IMR-90 (cell line): Measurements from ENCODE around the gene PCMTD2. TPM values are rescaled to one million over a fixed set of nuclear protein-coding genes. Genes with fewer than 3 reads are reported as not detected.

Experiments used
- ATAC-seq: fragments of 200-7000 bp; cut with Tn5 transposase; 2 replicates; pipeline ENCODE4 v1.9.1; 2020; ENCODE audit warnings: low read depth, mild to moderate bottlenecking, moderate library complexity
- BruUV-seq: library from RNA; stranded (reverse); fragments of 400-500 nt; replicated peaks from 2 replicates; lab custom pipeline; 2021; lab: Mats Ljungman, UMichigan
- CTCF ChIA-PET: fragments of 300-600 bp; formaldehyde crosslinking; extraction: SDS; loops from one replicate; lab custom pipeline; 2021; ENCODE audit warnings: antibody characterized with exemption; lab: Yijun Ruan, JAX
- POLR2A ChIA-PET: fragments of 300-600 bp; sonication (Branson Sonifier 250); formaldehyde crosslinking; loops from one replicate; lab custom pipeline; 2022; ENCODE audit warnings: antibody characterized with exemption; ENCODE audit not compliant: unreplicated experiment; lab: Charles Lee
- DNase-seq: peaks from one replicate; pipeline ENCODE4 v3.0.0; 2013
- H2AFZ ChIP-seq: replicated peaks from 2 replicates; pipeline ENCODE3; 2013; ENCODE audit warnings: low read length, mild to moderate bottlenecking; ENCODE audit not compliant: poor library complexity
- H2AK5ac ChIP-seq: 2 replicates; pipeline ENCODE4 v1.6.1; 2013; ENCODE audit warnings: low read depth, low read length, inconsistent platforms
- H2AK9ac ChIP-seq: replicated peaks from 2 replicates; pipeline ENCODE3; 2013; ENCODE audit warnings: mild to moderate bottlenecking, low read depth, low read length, moderate library complexity; ENCODE audit not compliant: poor library complexity
- H2BK120ac ChIP-seq: 2 replicates; pipeline ENCODE4 v1.6.1; 2013; ENCODE audit warnings: low read depth, low read length, inconsistent platforms
- H2BK15ac ChIP-seq: 3 replicates; pipeline ENCODE4 v1.6.1; 2013; ENCODE audit warnings: low read depth, low read length, inconsistent platforms
- H2BK20ac ChIP-seq: 2 replicates; pipeline ENCODE4 v1.6.1; 2013; ENCODE audit warnings: low read depth, mild to moderate bottlenecking, inconsistent platforms, low read length, moderate library complexity
- H2BK5ac ChIP-seq: 2 replicates; pipeline ENCODE4 v1.6.1; 2013; ENCODE audit warnings: mild to moderate bottlenecking, low read depth, low read length, inconsistent platforms; ENCODE audit not compliant: poor library complexity, severe bottlenecking
- H3K14ac ChIP-seq: replicated peaks from 2 replicates; pipeline ENCODE4 v1.6.1; 2013; ENCODE audit warnings: low read depth, low read length, inconsistent platforms
- H3K18ac ChIP-seq: 2 replicates; pipeline ENCODE4 v1.6.1; 2013; ENCODE audit warnings: low read depth, low read length, control low read depth
- H3K23ac ChIP-seq: 2 replicates; pipeline ENCODE4 v1.6.1; 2013; ENCODE audit warnings: low read depth, low read length, inconsistent platforms
- H3K27ac ChIP-seq: 2 replicates; pipeline ENCODE4 v1.5.1; 2013; ENCODE audit warnings: mild to moderate bottlenecking, control low read depth, low read length; ENCODE audit not compliant: insufficient read depth
- H3K27me3 ChIP-seq: 2 replicates; pipeline ENCODE4 v1.6.1; 2013; ENCODE audit warnings: low read length; ENCODE audit not compliant: control insufficient read depth, insufficient read depth
- H3K36me3 ChIP-seq: 2 replicates; pipeline ENCODE4 v1.6.1; 2013; ENCODE audit warnings: low read length, mixed read lengths; ENCODE audit not compliant: control insufficient read depth, insufficient read depth
- H3K4ac ChIP-seq: 2 replicates; pipeline ENCODE4 v1.6.1; 2013; ENCODE audit warnings: low read depth, low read length, inconsistent platforms
- H3K4me1 ChIP-seq: 2 replicates; pipeline ENCODE4 v1.6.1; 2013; ENCODE audit warnings: low read length, mixed read lengths; ENCODE audit not compliant: control insufficient read depth, insufficient read depth
- H3K4me2 ChIP-seq: 2 replicates; pipeline ENCODE4 v1.6.1; 2013; ENCODE audit warnings: low read depth, mild to moderate bottlenecking, control low read depth, low read length, moderate library complexity
- H3K4me3 ChIP-seq: 2 replicates; pipeline ENCODE4 v1.5.1; 2013; ENCODE audit warnings: low read depth, mild to moderate bottlenecking, control low read depth, low read length, moderate library complexity; ENCODE audit not compliant: insufficient read depth
- H3K56ac ChIP-seq: 2 replicates; pipeline ENCODE4 v1.6.1; 2013; ENCODE audit warnings: low read length, inconsistent platforms; ENCODE audit not compliant: insufficient read depth; ENCODE audit errors: extremely low read depth
- H3K79me1 ChIP-seq, 2 experiments: 2 replicates each; pipeline ENCODE4 v1.6.1; 2013; ENCODE audit warnings: low read length in 2 of 2, inconsistent platforms in 1 of 2, low read depth in 1 of 2
- H3K9ac ChIP-seq: 2 replicates; pipeline ENCODE4 v1.6.1; 2013; ENCODE audit warnings: low read depth, low read length, control low read depth
- H3K9me1 ChIP-seq: 2 replicates; pipeline ENCODE4 v1.6.1; 2013; ENCODE audit warnings: low read length, inconsistent platforms; ENCODE audit not compliant: insufficient read depth
- H3K9me3 ChIP-seq: 2 replicates; pipeline ENCODE4 v1.6.1; 2013; ENCODE audit warnings: low read length; ENCODE audit not compliant: control insufficient read depth, insufficient read depth
- H4K20me1 ChIP-seq: 2 replicates; pipeline ENCODE4 v1.6.1; 2013; ENCODE audit warnings: low read length, inconsistent platforms; ENCODE audit not compliant: insufficient read depth
- H4K5ac ChIP-seq: 2 replicates; pipeline ENCODE4 v1.6.1; 2013; ENCODE audit warnings: mild to moderate bottlenecking, low read depth, low read length, control low read depth
- H4K8ac ChIP-seq, 2 experiments: 2 replicates each; pipeline ENCODE4 v1.6.1; 2013; ENCODE audit warnings: low read depth in 2 of 2, low read length in 2 of 2, control low read depth in 1 of 2, inconsistent platforms in 1 of 2
- H4K91ac ChIP-seq: 2 replicates; pipeline ENCODE4 v1.6.1; 2013; ENCODE audit warnings: low read depth, low read length, inconsistent platforms; ENCODE audit not compliant: insufficient read depth
- BHLHE40 ChIP-seq: fragments of 150-350 bp; IDR thresholded peaks from 2 replicates; pipeline ENCODE4 v1.6.1; 2016; ENCODE audit warnings: mild to moderate bottlenecking, low read depth, low read length
- CEBPB ChIP-seq: IDR thresholded peaks from 2 replicates; pipeline ENCODE4 v1.6.1; 2012; ENCODE audit warnings: low read depth, low read length, improper control_type of control experiment
- CHD1 ChIP-seq: IDR thresholded peaks from 2 replicates; pipeline ENCODE4 v1.6.1; 2012; ENCODE audit warnings: low read depth, low read length, improper control_type of control experiment
- CTCF ChIP-seq: conservative IDR thresholded peaks from 2 replicates; pipeline ENCODE4 v1.5.1; 2012; ENCODE audit warnings: mild to moderate bottlenecking, low read depth, low read length, improper control_type of control experiment
- ELK1 ChIP-seq: fragments of 150-350 bp; IDR thresholded peaks from 2 replicates; pipeline ENCODE4 v1.6.1; 2016; ENCODE audit warnings: low read depth, mild to moderate bottlenecking, low read length, moderate library complexity, borderline replicate concordance
- FOS ChIP-seq: fragments of 150-350 bp; IDR thresholded peaks from 2 replicates; pipeline ENCODE4 v1.6.1; 2016; ENCODE audit warnings: low read depth, low read length
- MAFK ChIP-seq: IDR thresholded peaks from 2 replicates; pipeline ENCODE4 v1.6.1; 2012; ENCODE audit warnings: low read depth, low read length, improper control_type of control experiment
- MAZ ChIP-seq: IDR thresholded peaks from 2 replicates; pipeline ENCODE4 v1.6.1; 2012; ENCODE audit warnings: low read depth, mild to moderate bottlenecking, low read length, improper control_type of control experiment, moderate library complexity, borderline replicate concordance
- MXI1 ChIP-seq: IDR thresholded peaks from 2 replicates; pipeline ENCODE4 v1.6.1; 2012; ENCODE audit warnings: low read depth, mild to moderate bottlenecking, low read length, moderate library complexity, borderline replicate concordance
- NFE2L2 ChIP-seq: fragments of 150-350 bp; IDR thresholded peaks from 2 replicates; pipeline ENCODE4 v1.6.1; 2016; ENCODE audit warnings: low read depth, mild to moderate bottlenecking, low read length
- POLR2A ChIP-seq: IDR thresholded peaks from 2 replicates; pipeline ENCODE4 v1.6.1; 2012; ENCODE audit warnings: mild to moderate bottlenecking, low read depth, low read length
- RAD21 ChIP-seq: IDR thresholded peaks from 2 replicates; pipeline ENCODE4 v1.6.1; 2012; ENCODE audit warnings: low read length, improper control_type of control experiment
- RCOR1 ChIP-seq: IDR thresholded peaks from 2 replicates; pipeline ENCODE4 v1.6.1; 2012; ENCODE audit warnings: mild to moderate bottlenecking, low read length, improper control_type of control experiment; ENCODE audit not compliant: insufficient replicate concordance
- RFX5 ChIP-seq: IDR thresholded peaks from 2 replicates; pipeline ENCODE4 v1.8.0; 2012; ENCODE audit warnings: low read depth, mild to moderate bottlenecking, low read length, moderate library complexity
- SMC3 ChIP-seq: fragments of 150-350 bp; IDR thresholded peaks from 2 replicates; pipeline ENCODE4 v1.6.1; 2016; ENCODE audit warnings: low read depth, mild to moderate bottlenecking, antibody characterized with exemption, low read length, moderate library complexity
- USF2 ChIP-seq: fragments of 150-350 bp; IDR thresholded peaks from 2 replicates; pipeline ENCODE4 v1.6.1; 2017; ENCODE audit warnings: mild to moderate bottlenecking, antibody characterized with exemption, low read length, low read depth
- WGBS, 2 experiments: methylation state at CpG; one replicate each; pipeline versions ENCODE4 v1.1.5 to v1.1.7; 2013; ENCODE audit warnings: missing lambda C conversion rate in 2 of 2; ENCODE audit not compliant: insufficient read length in 1 of 2; ENCODE audit errors: extremely low coverage in 2 of 2; 5-methylcytosine and 5-hydroxymethylcytosine counted together
- dilution Hi-C: fragments of 300-500 bp; cut with HindIII; formaldehyde crosslinking; loops from one replicate; pipeline ENCODE4 v1.14.3; 2018; ENCODE audit warnings: low sequenced_read_pairs; ENCODE audit not compliant: unreplicated experiment
- in situ Hi-C: fragments of 300-500 bp; cut with MboI; formaldehyde crosslinking; loops from 3 replicates; pipeline ENCODE4 v1.14.3; 2019; ENCODE audit warnings: low sequenced_read_pairs, inconsistent platforms, mixed read lengths
- intact Hi-C: fragments of 100-400 bp; cut with micrococcal nuclease; formaldehyde crosslinking; loops from 2 replicates; pipeline ENCODE4 v1.10.0; 2022
- polyA plus RNA-seq, 3 experiments: library from polyadenylated mRNA; depleted of rRNA; stranded (reverse); fragments of >200 nt; gene quantifications; 2 replicates each; pipeline ENCODE4 v1.2.3, GENCODE V29; 2012; ENCODE audit warnings: low replicate concordance in 1 of 3
- total RNA-seq: library from RNA; depleted of rRNA; stranded (reverse); fragments of >200 nt; gene quantifications from 2 replicates; pipeline ENCODE4 v1.2.3, GENCODE V29; 2012

The PCMTD2 gene
- total and polyA plus RNA-seq, 2 of the 4 experiments (the other 2 are of a cell fraction), result 23.6 to 28.3 TPM

GRCh38 chr20:64246616-64247306, 8.8 kb upstream of the PCMTD2 start:
- Histone ChIP-seq H3K9ac (no peak overlapping the region), H3K79me1 (no peaks in the 10 kb centered on the region), H2AFZ (no peak overlapping the region), H3K56ac (no peak overlapping the region), H4K5ac (no peak overlapping the region), H3K4ac (no peak overlapping the region), H2AK9ac (no peak overlapping the region), H3K18ac (no peak overlapping the region), H3K27ac (no peak overlapping the region), H2BK20ac (no peak overlapping the region), H3K4me2 (no peak overlapping the region), H2BK5ac (no peak overlapping the region), H3K36me3 (no peaks in the 10 kb centered on the region), H3K27me3 (peaks cover 63% of the 10 kb centered on the region), H2AK5ac (no peak overlapping the region), H3K23ac (no peak overlapping the region), H3K9me3 (no peaks in the 10 kb centered on the region), H4K20me1 (no peaks in the 10 kb centered on the region), H4K91ac (no peak overlapping the region), H3K9me1 (no peaks in the 10 kb centered on the region), H3K14ac (no peak overlapping the region), H3K4me3 (no peak overlapping the region), H3K4me1 (no peaks in the 10 kb centered on the region), H2BK15ac (no peak overlapping the region), H4K8ac (no peak overlapping the region), H2BK120ac (no peak overlapping the region)
- TF ChIP-seq MXI1, result no peak
- TF ChIP-seq NFE2L2, result no peak
- no peak for TF ChIP-seq RFX5
- no peak for TF ChIP-seq SMC3
- TF ChIP-seq CHD1, result no peak
- TF ChIP-seq BHLHE40, result no peak
- no peak for TF ChIP-seq ELK1
- no peak for TF ChIP-seq MAFK
- no peak for TF ChIP-seq RAD21
- TF ChIP-seq MAZ, result no peak
- no peak for TF ChIP-seq USF2
- no peak for TF ChIP-seq POLR2A
- no peak for TF ChIP-seq CTCF
- TF ChIP-seq CEBPB, result no peak
- no peak for TF ChIP-seq RCOR1
- no peak for TF ChIP-seq FOS
- DNase-seq (no peak), ATAC-seq (no peak)
- ChIA-PET POLR2A (no interaction called here), CTCF (no interaction called here)
- 70% methylated on average over 5 of the region's 10 CpGs; no CpG with 5 or more reads in 1 of the 2 experiments for WGBS, 2 experiments
- dilution Hi-C loops (no loop called here), intact Hi-C loops (no loop called here), in situ Hi-C loops (no loop called here)
- no TSS peak for BruUV-seq
